Osteocyte (in vitro differentiated cells): ENCODE measurements around the gene VSIG8. TPM values are rescaled to one million over a fixed set of nuclear protein-coding genes. Genes with fewer than 3 reads are reported as not detected.

Experiments
- DNase-seq: peaks from one replicate; pipeline ENCODE4 v3.0.0; 2021; ENCODE audit warnings: mixed read lengths; ENCODE audit not compliant: unreplicated experiment; ENCODE audit errors: extremely low spot score
- H3K27ac Mint-ChIP-seq: one replicate; pipeline ENCODE4 v1.8.0; 2021; ENCODE audit warnings: mild to moderate bottlenecking, mixed read lengths; ENCODE audit not compliant: unreplicated experiment
- H3K27me3 Mint-ChIP-seq: one replicate; pipeline ENCODE4 v1.8.0; 2021; ENCODE audit warnings: mixed read lengths; ENCODE audit not compliant: unreplicated experiment
- H3K36me3 Mint-ChIP-seq: one replicate; pipeline ENCODE4 v1.8.0; 2021; ENCODE audit warnings: mixed read lengths; ENCODE audit not compliant: unreplicated experiment
- H3K4me1 Mint-ChIP-seq: one replicate; pipeline ENCODE4 v1.8.0; 2021; ENCODE audit warnings: mixed read lengths; ENCODE audit not compliant: unreplicated experiment
- H3K4me3 Mint-ChIP-seq: one replicate; pipeline ENCODE4 v1.8.0; 2021; ENCODE audit warnings: mild to moderate bottlenecking, moderate library complexity, mixed read lengths; ENCODE audit not compliant: unreplicated experiment
- H3K9me3 Mint-ChIP-seq: one replicate; pipeline ENCODE4 v1.8.0; 2021; ENCODE audit warnings: mixed read lengths; ENCODE audit not compliant: unreplicated experiment
- CTCF ChIP-seq: fragments of 200-600 bp; sonication (generic); IDR thresholded peaks from 2 replicates; pipeline ENCODE4 v1.5.0; 2021; ENCODE audit warnings: antibody characterized with exemption, mild to moderate bottlenecking, moderate library complexity
- total RNA-seq: library from RNA; stranded (reverse); gene quantifications from 2 replicates; pipeline ENCODE4 v1.2.1, GENCODE V29; 2021

Gene VSIG8
- total RNA-seq, 1 donor from 2014 or later: not detected

- Mint-ChIP-seq H3K27ac (no peak overlapping the region), H3K4me3 (no peak overlapping the region), H3K4me1 (no peaks in the 10 kb centered on the region), H3K27me3 (no peaks in the 10 kb centered on the region), H3K9me3 (no peaks in the 10 kb centered on the region), H3K36me3 (no peaks in the 10 kb centered on the region)
- TF ChIP-seq CTCF: no peak
- DNase-seq: no peak
Measured at GRCh38 chr1:159879136-159879535, 16.7 kb upstream of the VSIG8 start.

GRCh38 chr1:159877695-159878444 is 15.4 kb upstream of the VSIG8 start:
- DNase-seq: no peak
- Mint-ChIP-seq H3K4me1 (no peaks in the 10 kb centered on the region), H3K4me3 (no peak overlapping the region), H3K36me3 (peaks cover 2% of the 10 kb centered on the region), H3K27ac (no peak overlapping the region), H3K9me3 (no peaks in the 10 kb centered on the region), H3K27me3 (no peaks in the 10 kb centered on the region)
- TF ChIP-seq CTCF: no peak

DNA sequence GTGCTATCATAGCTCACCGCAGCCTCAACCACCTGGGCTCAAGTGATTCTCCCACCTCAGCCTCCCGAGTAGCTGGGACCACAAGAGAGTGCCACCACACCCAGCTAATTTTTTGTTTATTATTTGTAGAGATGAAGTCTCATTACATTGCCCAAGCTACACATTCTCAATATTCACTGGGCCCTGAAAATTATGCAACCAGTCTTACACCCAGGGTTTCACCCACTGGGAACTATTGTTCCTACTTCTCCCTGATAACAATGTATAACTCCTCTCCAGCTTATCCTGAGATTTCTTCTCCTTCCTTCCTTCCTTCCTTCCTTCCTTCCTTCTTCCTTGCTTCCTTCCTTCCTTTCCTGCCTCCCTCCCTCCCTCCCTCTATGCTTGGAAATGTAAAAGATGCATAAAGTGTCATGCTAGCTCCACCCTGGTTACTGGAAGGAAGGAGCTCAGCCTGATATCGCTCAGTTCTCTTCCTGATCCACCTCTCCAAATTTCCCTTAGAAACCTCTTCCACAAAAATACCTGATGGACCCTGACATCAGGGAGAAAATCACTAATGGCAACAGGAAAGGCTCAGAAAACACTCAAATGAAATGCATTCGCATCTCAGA is 11.2 kb upstream of the VSIG8 start:
- no peak overlapping the region for H3K27ac Mint-ChIP-seq
- H3K36me3 Mint-ChIP-seq: peaks cover 2% of the 10 kb centered on the region
- no peaks in the 10 kb centered on the region for H3K27me3 Mint-ChIP-seq
- peaks cover 11% of the 10 kb centered on the region for H3K4me1 Mint-ChIP-seq
- no peak overlapping the region for H3K4me3 Mint-ChIP-seq
- no peaks in the 10 kb centered on the region for H3K9me3 Mint-ChIP-seq
- no peak for DNase-seq
- TF ChIP-seq CTCF: no peak

GRCh38 chr1:159872891-159873290 is 10.4 kb upstream of the VSIG8 start:
- H3K36me3 Mint-ChIP-seq: peaks cover 2% of the 10 kb centered on the region
- H3K27me3 Mint-ChIP-seq: no peaks in the 10 kb centered on the region
- no peak for DNase-seq
- no peak for TF ChIP-seq CTCF
- no peak overlapping the region for H3K27ac Mint-ChIP-seq
- no peaks in the 10 kb centered on the region for H3K9me3 Mint-ChIP-seq
- no peak overlapping the region for H3K4me3 Mint-ChIP-seq
- H3K4me1 Mint-ChIP-seq: peaks cover 11% of the 10 kb centered on the region

DNA sequence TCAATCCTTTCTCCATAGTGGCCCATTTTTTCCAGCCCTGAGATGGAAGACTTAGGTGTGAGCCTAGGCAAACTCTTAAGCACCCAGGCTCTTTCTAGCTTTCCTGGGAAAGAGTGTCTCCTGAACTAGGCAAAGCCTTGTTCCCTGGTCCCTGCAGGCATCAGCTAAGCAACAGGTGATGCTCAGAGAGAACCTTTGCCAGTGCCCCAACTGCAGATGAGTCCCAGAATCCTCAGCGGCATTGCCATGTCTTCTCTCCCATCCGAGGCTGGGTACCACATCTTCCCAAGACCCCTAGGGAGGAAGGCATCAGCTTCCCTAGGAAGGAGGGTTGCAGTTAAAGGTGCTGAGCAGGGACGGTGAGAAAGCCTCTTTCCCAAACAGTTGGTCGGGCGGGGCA is 8.2 kb upstream of the VSIG8 start:
- Mint-ChIP-seq H3K36me3 (peaks cover 2% of the 10 kb centered on the region), H3K27ac (no peak overlapping the region), H3K9me3 (no peaks in the 10 kb centered on the region), H3K27me3 (peaks cover 2% of the 10 kb centered on the region), H3K4me1 (peaks cover 11% of the 10 kb centered on the region), H3K4me3 (no peak overlapping the region)
- DNase-seq: no peak
- TF ChIP-seq CTCF: no peak
